Measurements from ENCODE around the gene MNX1.

GRCh38 chr7:157053118-157053517, 42.7 kb upstream of the MNX1 start:
- TF ChIP-seq JUND (IDR thresholded peaks at IDR 0.05; ENCODE audit: low read depth, low read length) (no peak), CTCF (IDR thresholded peaks at IDR 0.05 in 2 of 3, conservative IDR thresholded peaks at IDR 0.05 in 1 of 3; ENCODE audit: control insufficient read depth in 2 of 3, extremely low read depth in 1 of 3, insufficient read depth in 1 of 3, low read depth in 3 of 3, low read length in 3 of 3) (no peak), NFYB (IDR thresholded peaks at IDR 0.05; ENCODE audit: insufficient read depth, low read depth, low read length) (no peak)
